Colonic mucosa (tissue), 4 donors: ENCODE measurements around the gene ETFA. TPM values are rescaled to one million over a fixed set of nuclear protein-coding genes. Genes with fewer than 3 reads are reported as not detected.

ENCODE experiments used
- DNase-seq: peaks from one replicate; pipeline ENCODE4 v3.0.0-alpha.2; 2020
- H3K27ac ChIP-seq: fragments of 200-600 bp; one replicate; pipeline ENCODE4 v1.8.0; 2021
- H3K27me3 ChIP-seq: fragments of 200-600 bp; one replicate; pipeline ENCODE4 v1.8.0; 2021
- H3K36me3 ChIP-seq: fragments of 200-600 bp; one replicate; pipeline ENCODE4 v1.8.0; 2021
- H3K4me1 ChIP-seq: fragments of 200-600 bp; one replicate; pipeline ENCODE4 v1.8.0; 2021; ENCODE audit warnings: mild to moderate bottlenecking
- H3K4me3 ChIP-seq: fragments of 200-600 bp; one replicate; pipeline ENCODE4 v1.8.0; 2021
- H3K9ac ChIP-seq, 2 donors: one replicate each; pipeline ENCODE4 v1.7.0; 2013; ENCODE audit warnings: control low read depth in 2 of 2, low read depth in 2 of 2, low read length in 2 of 2
- H3K9me3 ChIP-seq: fragments of 200-600 bp; one replicate; pipeline ENCODE4 v1.8.0; 2021
- CTCF ChIP-seq: fragments of 200-600 bp; IDR thresholded peaks from one replicate; pipeline ENCODE4 v1.8.0; 2022; ENCODE audit warnings: antibody characterized with exemption, mild to moderate bottlenecking
- intact Hi-C: fragments of 100-400 bp; cut with DNase I; formaldehyde crosslinking; loops from one replicate; pipeline ENCODE4 v1.14.1; 2022
- total RNA-seq, 2 donors: library from RNA; stranded (reverse); fragmentation: NEBNext Ultra II Directional in 1 of 2; extraction: Animal tissue kit (Norgen Biotek cat#: 25700) in 1 of 2; gene quantifications; one replicate each; pipeline ENCODE4 v1.2.1, GENCODE V29; 2021
- donor health status: healthy.
- donor health status: DM: no; HTN: no; CAD: no.
- donor health status: DM: no; HTN: no; CAD: no.

ETFA gene
- total RNA-seq, 2 donors from 2014 or later = 300 to 366 TPM

GRCh38 chr15:76336254-76337058 lies 25.2 kb upstream of the ETFA start, which contains the start of gene ISL2:
Gene ISL2 (plus strand): TSS chr15:76336773. CDS start chr15:76336884, 111 bp downstream.
- H3K27me3 ChIP-seq = peaks cover 77% of the 10 kb centered on the region
- DNase-seq = peak; percentile 78
- no peaks in the 10 kb centered on the region for H3K36me3 ChIP-seq
- TF ChIP-seq CTCF = no peak
- no peak within 1 kb of the TSS for H3K27ac ChIP-seq
- H3K9ac ChIP-seq = peak within 1 kb of the TSS; percentile 36 to 62
- H3K9me3 ChIP-seq = no peaks in the 10 kb centered on the region
- peak within 1 kb of the TSS; percentile 25 for H3K4me3 ChIP-seq
- peaks cover 31% of the 10 kb centered on the region for H3K4me1 ChIP-seq
- intact Hi-C loops = no loop called here

GRCh38 chr15:76335307-76336253 lies 24.3 kb upstream of the ETFA start:
- Histone ChIP-seq H3K36me3 (no peaks in the 10 kb centered on the region), H3K4me1 (peaks cover 24% of the 10 kb centered on the region), H3K27ac (no peak overlapping the region), H3K9me3 (no peaks in the 10 kb centered on the region), H3K27me3 (peaks cover 68% of the 10 kb centered on the region), H3K9ac (peak overlapping the region in 1 of 2 donors; percentile 39), H3K4me3 (peak overlapping the region; percentile 25)
- DNase-seq = no peak
- intact Hi-C loops = no loop called here
- no peak for TF ChIP-seq CTCF

GRCh38 chr15:76334438-76335306 lies 23.4 kb upstream of the ETFA start:
- intact Hi-C loops = no loop called here
- H3K36me3 ChIP-seq = no peaks in the 10 kb centered on the region

GRCh38 chr15:76333720-76334437 lies 22.6 kb upstream of the ETFA start:
- H3K4me3 ChIP-seq = no peak overlapping the region

More at GRCh38 chr15:76334438-76335306, 23.4 kb upstream of the ETFA start:
- H3K27ac ChIP-seq = no peak overlapping the region
- H3K9me3 ChIP-seq = no peaks in the 10 kb centered on the region
- TF ChIP-seq CTCF = no peak
- no peak for DNase-seq
- peak overlapping the region; percentile 25 for H3K4me3 ChIP-seq
- no peak overlapping the region for H3K9ac ChIP-seq
- H3K4me1 ChIP-seq = peaks cover 15% of the 10 kb centered on the region
- H3K27me3 ChIP-seq = peaks cover 59% of the 10 kb centered on the region

More at GRCh38 chr15:76333720-76334437, 22.6 kb upstream of the ETFA start:
- no peak for DNase-seq
- Histone ChIP-seq H3K27ac (no peak overlapping the region), H3K9ac (no peak overlapping the region), H3K4me1 (peaks cover 11% of the 10 kb centered on the region), H3K36me3 (no peaks in the 10 kb centered on the region), H3K27me3 (peaks cover 51% of the 10 kb centered on the region), H3K9me3 (no peaks in the 10 kb centered on the region)
- intact Hi-C loops = loop anchor here (2.0 kb wide), 1 partner anchor 143 kb away; no protein-coding TSS in a partner anchor
- no peak for TF ChIP-seq CTCF
